Measurements from ENCODE around the gene NID2.
A peak's percentile ranks its signal among the peaks of the same experiment; 100 is the strongest.

NID2 gene

GRCh38 chr14:52000696-52001095 is 68.2 kb downstream of the NID2 start:
- no peak for DNase-seq

- DNase-seq, result no peak
These were observed 68.8 kb downstream of the NID2 start for GRCh38 chr14:52000019-52000582.

- no peak for DNase-seq
These were observed 69.8 kb downstream of the NID2 start for GRCh38 chr14:51999084-51999483.

- DNase-seq, result no peak
These were observed 70.5 kb downstream of the NID2 start for GRCh38 chr14:51998348-51998747.

- DNase-seq, result peak; percentile 45 to 46
These were observed 72.6 kb downstream of the NID2 start for GRCh38 chr14:51996148-51996746.

GRCh38 chr14:51993285-51993920 is 75.5 kb downstream of the NID2 start:
- no peak for DNase-seq

GRCh38 chr14:51990488-51990887 is 78.4 kb downstream of the NID2 start:
- no peak for DNase-seq

GRCh38 chr14:51989293-51990234 is 79.3 kb downstream of the NID2 start, which contains the start of gene RTRAF:
Gene RTRAF, plus strand, starts transcription at chr14:51989546. Its CDS starts 94 bp downstream, at chr14:51989640.
- peak; percentile 92 to 95 for DNase-seq

GRCh38 chr14:51988221-51988620 is 80.6 kb downstream of the NID2 start:
- no peak for DNase-seq

GRCh38 chr14:51981218-51981854 is 87.5 kb downstream of the NID2 start:
- DNase-seq, result no peak

- DNase-seq, result peak; percentile 77 to 86
These were observed 89.7 kb downstream of the NID2 start for GRCh38 chr14:51979088-51979709.

- DNase-seq, result no peak
These were observed 90.2 kb downstream of the NID2 start for GRCh38 chr14:51978681-51979085.

GRCh38 chr14:51977075-51977474 is 91.8 kb downstream of the NID2 start:
- DNase-seq, result no peak

- DNase-seq, result no peak
These were observed 96.3 kb downstream of the NID2 start for GRCh38 chr14:51972566-51972965.

- DNase-seq, result no peak
These were observed 98.9 kb downstream of the NID2 start for GRCh38 chr14:51969852-51970540.

GRCh38 chr14:51967521-51967920 is 101.3 kb downstream of the NID2 start:
- no peak for DNase-seq

- no peak for DNase-seq
These were observed 105.6 kb downstream of the NID2 start for GRCh38 chr14:51963286-51963685.

GRCh38 chr14:51962711-51963110 is 106.1 kb downstream of the NID2 start:
- DNase-seq, result no peak

- DNase-seq, result no peak
These were observed 108.0 kb downstream of the NID2 start for GRCh38 chr14:51960866-51961265.

GRCh38 chr14:51959928-51960327 is 108.9 kb downstream of the NID2 start:
- no peak for DNase-seq

- no peak for DNase-seq
These were observed 110.9 kb downstream of the NID2 start for GRCh38 chr14:51957950-51958349.
